BLaER1 treated with 17β-estradiol and CSF1 and Interleukin-3, amounts not matched to agents 10 nM and 100 nM (cell line): ENCODE measurements around the gene NDRG2.
"Not testable (repeated sequence)": the region's sequence is repeated elsewhere in the genome, so short reads cannot be mapped to it uniquely, and the experiment has no call there.

Experiments used
- H3K27ac ChIP-seq, 11 experiments: shearing (Covaris generic); formaldehyde crosslinking; 2 replicates each; pipeline ENCODE4 v1.8.1; 2022
- H3K27me3 ChIP-seq, 11 experiments: shearing (Covaris generic); formaldehyde crosslinking; 2 replicates each; pipeline ENCODE4 v1.8.1; 2022
- H3K36me3 ChIP-seq, 11 experiments: shearing (Covaris generic); formaldehyde crosslinking; 2 replicates each; pipeline ENCODE4 v1.8.1; 2022
- H3K4me1 ChIP-seq, 10 experiments: shearing (Covaris generic); formaldehyde crosslinking; 2 replicates each; pipeline ENCODE4 v1.8.1; 2022
- H3K4me2 ChIP-seq, 11 experiments: shearing (Covaris generic); formaldehyde crosslinking; 2 replicates each; pipeline ENCODE4 v1.8.1; 2022
- H3K4me3 ChIP-seq, 10 experiments: shearing (Covaris generic); formaldehyde crosslinking; 2 replicates each; pipeline ENCODE4 v1.8.1; 2022
- H3K9ac ChIP-seq, 11 experiments: shearing (Covaris generic); formaldehyde crosslinking; 2 replicates each; pipeline ENCODE4 v1.8.1; 2022
- H3K9me3 ChIP-seq, 11 experiments: shearing (Covaris generic); formaldehyde crosslinking; replicated peaks in 1 of 11; 2 replicates each; pipeline ENCODE4 v1.8.1; 2022
- H4K20me1 ChIP-seq, 11 experiments: shearing (Covaris generic); formaldehyde crosslinking; 2 replicates each; pipeline ENCODE4 v1.8.1; 2022
- Cebpa-rat ChIP-seq, 11 experiments: shearing (Covaris generic); IDR thresholded peaks; 2 replicates each; pipeline ENCODE4 v1.8.1; 2022

NDRG2 gene

DNA sequence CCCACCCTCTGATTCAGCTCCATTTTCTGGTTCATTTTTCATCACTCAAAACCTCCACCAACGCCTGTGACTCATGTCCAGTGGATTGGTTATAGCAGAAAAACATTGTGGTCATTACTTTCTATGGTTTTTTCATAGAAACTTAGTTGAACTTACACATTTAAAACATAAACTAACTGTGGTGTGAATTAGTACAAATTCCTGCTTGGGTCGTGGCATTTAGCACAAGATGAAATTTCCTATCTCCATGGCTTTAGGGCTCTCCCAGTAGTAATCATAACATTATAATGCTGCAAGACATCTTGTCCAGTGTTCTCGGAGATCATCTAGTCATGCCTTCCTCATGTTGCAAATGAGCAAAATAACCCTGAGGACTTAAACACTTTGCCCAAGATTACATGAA, 24.4 kb upstream of the NDRG2 start:
- Histone ChIP-seq H4K20me1 (no peaks in the 10 kb centered on the region; a peak in 1 of 22 replicates), H3K4me1 (peaks cover 3 to 9% (median 7%) of the 10 kb centered on the region in 10 experiments; a peak in 18 of 20 replicates), H3K36me3 (no peaks in the 10 kb centered on the region), H3K27ac (no peak overlapping the region), H3K9ac (no peak overlapping the region), H3K9me3 (no peaks in the 10 kb centered on the region), H3K4me2 (no peak overlapping the region), H3K27me3 (no peaks in the 10 kb centered on the region), H3K4me3 (no peak overlapping the region)
- no peak for TF ChIP-seq Cebpa-rat (IDR thresholded peaks at IDR 0.05)

DNA sequence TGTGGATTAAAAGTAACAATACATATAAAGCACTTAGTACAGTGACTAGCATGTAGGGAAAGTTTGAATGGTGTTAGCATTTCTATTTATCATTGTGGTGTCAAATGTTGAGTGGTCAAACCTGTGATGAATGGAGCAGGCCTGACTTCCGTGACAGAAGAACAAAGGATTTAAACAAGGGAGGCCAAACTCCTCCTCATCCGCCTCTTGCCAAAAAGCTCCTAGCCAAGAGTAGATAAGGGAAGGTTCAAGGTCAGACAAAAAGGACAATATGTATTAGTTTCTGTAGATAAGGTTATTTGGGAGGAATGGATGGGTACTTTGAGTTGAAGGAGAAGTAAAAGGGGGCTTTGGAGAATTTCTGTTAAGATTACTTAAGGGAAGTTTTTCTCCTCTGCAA, 23.8 kb upstream of the NDRG2 start:
- peaks cover 9 to 15% (median 13%) of the 10 kb centered on the region in 10 experiments; a peak in 18 of 20 replicates for H3K4me1 ChIP-seq
- no peaks in the 10 kb centered on the region for H3K36me3 ChIP-seq
- H3K27me3 ChIP-seq, result no peaks in the 10 kb centered on the region
- H3K4me2 ChIP-seq, result no peak overlapping the region
- H4K20me1 ChIP-seq, result no peaks in the 10 kb centered on the region; a peak in 1 of 22 replicates
- no peak overlapping the region for H3K4me3 ChIP-seq
- no peaks in the 10 kb centered on the region for H3K9me3 ChIP-seq
- TF ChIP-seq Cebpa-rat (IDR thresholded peaks at IDR 0.05), result no peak
- no peak overlapping the region for H3K9ac ChIP-seq
- no peak overlapping the region for H3K27ac ChIP-seq

DNA sequence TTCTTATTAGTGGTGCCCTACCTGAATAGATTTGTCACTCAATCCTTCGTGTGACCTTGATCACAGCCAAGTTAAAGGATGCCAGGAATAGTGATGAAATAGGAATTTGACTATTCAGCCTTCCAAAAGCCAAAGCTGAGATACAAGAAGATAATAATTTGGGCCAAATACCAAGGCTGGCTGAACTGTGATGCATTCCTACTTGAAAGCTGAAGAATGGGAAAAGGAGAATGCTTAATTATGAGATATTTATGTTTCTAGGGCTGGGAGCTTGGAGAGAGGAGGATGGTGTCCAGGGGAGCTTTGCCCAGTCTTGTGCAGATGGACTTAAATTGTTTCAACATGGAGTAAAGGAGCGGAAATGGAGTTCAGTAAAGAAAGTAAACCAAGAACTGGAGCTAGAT, 22.5 kb upstream of the NDRG2 start:
- Histone ChIP-seq H3K36me3 (no peaks in the 10 kb centered on the region), H3K4me3 (no peak overlapping the region), H4K20me1 (no peaks in the 10 kb centered on the region), H3K9ac (no peak overlapping the region), H3K27me3 (no peaks in the 10 kb centered on the region), H3K9me3 (no peaks in the 10 kb centered on the region), H3K4me1 (peaks cover 11 to 22% (median 16%) of the 10 kb centered on the region in 10 experiments; a peak in 18 of 20 replicates), H3K4me2 (no peak overlapping the region), H3K27ac (no peak overlapping the region)
- TF ChIP-seq Cebpa-rat (IDR thresholded peaks at IDR 0.05), result no peak

DNA sequence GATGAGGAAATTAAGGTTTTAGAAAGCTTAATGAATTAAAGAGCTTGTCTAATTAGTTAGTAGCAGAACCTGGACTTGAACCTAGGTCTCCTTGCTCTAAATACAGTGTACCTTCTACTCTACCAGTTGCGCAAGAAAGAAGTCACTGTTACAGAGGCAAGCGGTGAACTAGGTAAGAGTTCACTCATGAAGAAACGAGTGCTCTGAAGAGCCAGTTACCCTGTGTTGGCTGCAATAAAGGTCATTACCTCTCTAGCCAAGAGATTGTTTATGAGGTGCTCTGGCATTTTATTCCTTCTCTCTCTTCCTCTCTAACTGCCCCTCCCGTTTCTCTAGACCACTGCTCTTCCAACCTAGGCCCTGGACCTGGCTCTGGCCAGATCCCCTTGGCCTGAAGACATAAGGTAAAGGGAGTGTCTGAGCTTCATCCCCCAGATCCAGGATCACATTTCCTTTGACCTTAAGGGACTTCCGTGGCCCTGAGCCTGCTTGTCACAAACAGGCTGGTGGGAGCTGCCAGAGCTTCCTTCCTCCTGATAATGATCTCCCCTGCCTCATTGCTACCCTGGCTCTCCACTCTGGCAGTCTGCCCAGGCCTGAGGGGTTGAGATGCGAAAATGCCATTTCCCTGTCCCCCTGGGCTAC, 19.2 kb upstream of the NDRG2 start:
- Histone ChIP-seq H3K27me3 (no peaks in the 10 kb centered on the region), H3K9me3 (no peaks in the 10 kb centered on the region), H3K4me2 (peak overlapping the region; percentile 17 to 67 (median 44); a peak in 21 of 22 replicates), H4K20me1 (no peaks in the 10 kb centered on the region), H3K9ac (no peak overlapping the region), H3K4me3 (no peak overlapping the region), H3K4me1 (peaks cover 11 to 33% (median 20%) of the 10 kb centered on the region in 10 experiments), H3K36me3 (no peaks in the 10 kb centered on the region), H3K27ac (no peak overlapping the region)
- peak in 6 of 11 experiments; percentile 19 to 74 (median 43); a peak in 6 of 22 replicates for TF ChIP-seq Cebpa-rat (IDR thresholded peaks at IDR 0.05)

DNA sequence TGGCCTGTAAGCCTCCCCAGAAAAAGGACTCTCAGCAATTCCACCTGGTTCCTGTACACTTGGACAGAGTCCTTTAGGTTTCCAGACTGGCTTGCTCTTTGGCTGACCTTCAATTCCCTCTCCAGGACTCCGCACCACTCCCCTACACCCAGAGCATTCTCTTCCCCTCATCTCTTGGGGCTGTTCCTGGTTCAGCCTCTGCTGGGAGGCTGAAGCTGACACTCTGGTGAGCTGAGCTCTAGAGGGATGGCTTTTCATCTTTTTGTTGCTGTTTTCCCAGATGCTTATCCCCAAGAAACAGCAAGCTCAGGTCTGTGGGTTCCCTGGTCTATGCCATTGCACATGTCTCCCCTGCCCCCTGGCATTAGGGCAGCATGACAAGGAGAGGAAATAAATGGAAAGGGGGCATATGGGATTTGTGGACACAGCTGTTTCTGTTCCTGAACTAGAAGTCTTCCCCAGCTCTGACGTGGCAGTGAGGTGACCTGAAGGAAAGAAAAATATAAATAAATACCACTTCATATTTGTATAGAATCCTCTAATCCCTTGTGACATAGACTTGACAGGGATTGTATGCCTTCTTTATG, 18.6 kb upstream of the NDRG2 start:
- TF ChIP-seq Cebpa-rat (IDR thresholded peaks at IDR 0.05), result no peak
- Histone ChIP-seq H3K27me3 (no peaks in the 10 kb centered on the region), H3K27ac (no peak overlapping the region), H4K20me1 (no peaks in the 10 kb centered on the region), H3K36me3 (no peaks in the 10 kb centered on the region), H3K9me3 (no peaks in the 10 kb centered on the region), H3K4me2 (peak overlapping the region in 7 of 11 experiments; percentile 17 to 67 (median 44); a peak in 7 of 22 replicates), H3K4me3 (no peak overlapping the region), H3K4me1 (peaks cover 11 to 36% (median 20%) of the 10 kb centered on the region in 10 experiments), H3K9ac (no peak overlapping the region)

DNA sequence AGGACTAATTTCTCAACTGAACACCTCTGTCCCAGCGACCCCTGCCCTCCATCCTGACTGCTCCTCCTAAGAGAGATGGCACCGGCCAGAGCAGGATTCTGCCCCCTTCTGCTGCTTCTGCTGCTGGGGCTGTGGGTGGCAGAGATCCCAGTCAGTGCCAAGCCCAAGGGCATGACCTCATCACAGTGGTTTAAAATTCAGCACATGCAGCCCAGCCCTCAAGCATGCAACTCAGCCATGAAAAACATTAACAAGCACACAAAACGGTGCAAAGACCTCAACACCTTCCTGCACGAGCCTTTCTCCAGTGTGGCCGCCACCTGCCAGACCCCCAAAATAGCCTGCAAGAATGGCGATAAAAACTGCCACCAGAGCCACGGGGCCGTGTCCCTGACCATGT, 18.1 kb upstream of the NDRG2 start:
- TF ChIP-seq Cebpa-rat (IDR thresholded peaks at IDR 0.05), result no peak
- Histone ChIP-seq H3K27ac (no peak overlapping the region), H3K4me2 (no peak overlapping the region), H3K9me3 (no peaks in the 10 kb centered on the region), H4K20me1 (no peaks in the 10 kb centered on the region), H3K9ac (no peak overlapping the region), H3K36me3 (no peaks in the 10 kb centered on the region), H3K4me1 (peaks cover 11 to 36% (median 20%) of the 10 kb centered on the region in 10 experiments), H3K4me3 (no peak overlapping the region), H3K27me3 (no peaks in the 10 kb centered on the region)

DNA sequence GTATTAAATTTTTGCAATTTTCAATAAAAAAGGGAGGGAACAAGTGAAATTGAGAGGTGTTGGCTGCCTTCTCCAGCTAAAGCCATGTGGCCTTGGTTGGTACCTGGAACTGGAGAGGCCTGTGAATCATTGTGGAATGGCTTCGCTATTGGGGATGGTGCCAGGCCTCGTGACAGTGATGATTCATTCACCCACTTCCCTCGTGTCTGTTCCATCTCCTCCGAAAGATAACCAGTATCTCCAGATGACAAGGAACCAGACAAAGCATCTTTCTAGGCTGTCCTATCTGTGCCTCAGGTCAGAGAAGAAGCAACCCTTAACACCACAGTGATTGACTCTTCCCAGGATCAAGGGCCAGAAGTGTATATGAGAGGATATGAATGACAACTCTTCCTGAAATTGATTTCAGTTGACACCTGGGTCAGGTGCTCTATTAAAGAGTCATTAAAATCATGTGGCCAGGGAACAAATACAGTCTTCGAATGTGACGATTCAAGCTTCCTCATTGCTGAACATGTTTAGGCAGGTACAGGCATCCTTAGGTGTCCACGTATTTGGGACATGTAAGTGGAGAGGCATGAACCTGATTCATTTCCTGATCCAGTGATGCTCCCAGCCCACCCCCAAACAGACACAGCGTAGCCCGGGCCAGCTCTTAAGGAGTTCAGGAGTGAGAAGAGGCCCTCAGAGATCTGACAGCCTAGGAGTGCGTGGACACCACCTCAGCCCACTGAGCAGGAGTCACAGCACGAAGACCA, 17.0 kb upstream of the NDRG2 start, which contains the start of gene RNASE7:
TSS of gene RNASE7 (plus strand) at position 687 of the 758 bp plus-strand sequence. CDS start 631 bp downstream, outside the sequence.
- Histone ChIP-seq H3K27ac (no peak within 1 kb of the TSS), H3K36me3 (no peaks in the 10 kb centered on the region), H4K20me1 (no peaks in the 10 kb centered on the region), H3K27me3 (no peaks in the 10 kb centered on the region), H3K9ac (no peak within 1 kb of the TSS), H3K4me2 (peak within 1 kb of the TSS in 2 of 11 experiments; percentile 21 to 27; a peak in 1 of 22 replicates), H3K4me1 (peaks cover 11 to 39% (median 21%) of the 10 kb centered on the region in 10 experiments), H3K9me3 (no peaks in the 10 kb centered on the region), H3K4me3 (no peak within 1 kb of the TSS)
- no peak for TF ChIP-seq Cebpa-rat (IDR thresholded peaks at IDR 0.05)

DNA sequence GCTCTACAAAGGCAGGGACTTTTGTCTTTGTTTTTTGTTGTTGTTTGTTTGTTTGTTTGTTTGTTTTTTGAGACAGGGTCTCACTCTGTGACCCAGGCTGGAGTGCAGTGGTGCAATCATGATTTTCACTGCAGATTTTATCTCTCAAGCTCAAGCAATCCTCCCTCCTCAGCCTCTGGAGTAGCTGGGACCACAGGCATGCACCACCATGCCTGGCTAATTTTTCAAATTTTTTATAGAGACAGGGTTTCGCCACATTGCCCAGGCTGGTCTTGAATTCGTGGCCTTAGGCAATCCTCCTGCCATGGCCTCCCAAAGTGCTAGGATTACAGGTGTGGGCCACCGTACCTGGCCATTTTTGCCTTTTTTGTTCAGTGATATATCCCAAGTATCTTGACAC, 16.1 kb upstream of the NDRG2 start:
- H3K9me3 ChIP-seq, H3K27me3 ChIP-seq, H3K27ac ChIP-seq, H3K9ac ChIP-seq, H3K4me3 ChIP-seq, H3K4me2 ChIP-seq, H4K20me1 ChIP-seq, H3K36me3 ChIP-seq: not testable (repeated sequence)
- H3K4me1 ChIP-seq, result peaks cover 11 to 44% (median 24%) of the 10 kb centered on the region in 10 experiments

DNA sequence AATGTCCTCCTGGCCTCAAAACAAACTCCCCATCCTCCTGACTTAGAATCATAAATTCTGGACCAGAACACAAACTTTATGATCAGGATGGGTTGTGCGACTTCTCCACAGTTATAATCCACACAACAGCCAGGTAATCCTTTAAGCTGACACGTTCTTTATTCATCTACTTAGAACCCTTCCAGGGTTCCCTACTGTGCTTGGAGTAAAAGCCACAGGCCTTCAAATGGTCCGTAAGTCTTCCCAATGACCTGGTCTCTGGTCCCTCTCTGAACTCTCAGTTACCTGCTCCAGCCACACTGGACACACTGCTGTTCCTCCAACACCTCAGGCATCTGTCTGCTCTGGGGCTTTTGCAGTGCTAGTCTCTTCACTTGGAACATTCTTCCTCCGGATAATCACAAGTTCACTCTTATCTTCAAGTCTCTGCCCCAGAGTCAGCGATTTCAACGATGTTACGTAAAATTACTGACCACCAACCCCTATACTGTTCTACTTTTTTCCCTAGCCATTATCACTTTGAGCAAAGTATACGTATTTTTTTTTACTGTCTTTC, 15.6 kb upstream of the NDRG2 start:
- Histone ChIP-seq H3K9ac (no peak overlapping the region), H4K20me1 (no peaks in the 10 kb centered on the region), H3K4me2 (no peak overlapping the region), H3K4me3 (no peak overlapping the region), H3K27me3 (no peaks in the 10 kb centered on the region), H3K36me3 (no peaks in the 10 kb centered on the region), H3K9me3 (no peaks in the 10 kb centered on the region), H3K4me1 (peaks cover 11 to 44% (median 24%) of the 10 kb centered on the region in 10 experiments), H3K27ac (no peak overlapping the region)
- no peak for TF ChIP-seq Cebpa-rat (IDR thresholded peaks at IDR 0.05)
